H1 (cell line): ENCODE data around the gene UBE2E1.

Experiments
- BRCA1 ChIP-seq: IDR thresholded peaks from 2 replicates; pipeline ENCODE4 v1.6.1; 2012; ENCODE audit warnings: low read depth, low read length, improper control_type of control experiment
- CTCF ChIP-seq, 3 experiments: IDR thresholded peaks; 1 replicate in 2 of 3; 2 replicates in 1 of 3; pipeline versions ENCODE4 v1.5.1 to v1.6.1; 2011; ENCODE audit warnings: low read length in 3 of 3, mild to moderate bottlenecking in 3 of 3, inconsistent platforms in 2 of 3, low read depth in 1 of 3, moderate library complexity in 1 of 3; ENCODE audit not compliant: insufficient read depth in 1 of 3; ENCODE audit errors: control extremely low read depth in 1 of 3
- EGR1 ChIP-seq: IDR thresholded peaks from 2 replicates; pipeline ENCODE4 v1.6.1; 2011; ENCODE audit warnings: low read depth, low read length, borderline replicate concordance
- EP300 ChIP-seq, 2 experiments: IDR thresholded peaks; 1 replicate in 1 of 2; 2 replicates in 1 of 2; pipeline ENCODE4 v1.6.1; 2011 to 2012; ENCODE audit warnings: low read depth in 2 of 2, low read length in 2 of 2, mild to moderate bottlenecking in 2 of 2, borderline replicate concordance in 1 of 2, inconsistent platforms in 1 of 2, moderate library complexity in 1 of 2
- EZH2 ChIP-seq: fragments of 200-600 bp; sonication (generic); IDR thresholded peaks from 2 replicates; pipeline ENCODE4 v1.7.1; 2012; ENCODE audit warnings: low read depth, mild to moderate bottlenecking, moderate library complexity, low read length, inconsistent platforms; ENCODE audit not compliant: severe bottlenecking
- JUN ChIP-seq: IDR thresholded peaks from 2 replicates; pipeline ENCODE4 v1.6.1; 2011; ENCODE audit warnings: low read depth, mild to moderate bottlenecking, improper control_type of control experiment, low read length
- POLR2A ChIP-seq, 2 experiments: IDR thresholded peaks; 1 replicate in 1 of 2; 2 replicates in 1 of 2; pipeline ENCODE4 v1.6.1; 2011; ENCODE audit warnings: low read depth in 2 of 2, low read length in 2 of 2, mild to moderate bottlenecking in 2 of 2; ENCODE audit errors: control extremely low read depth in 1 of 2
- POLR2AphosphoS5 ChIP-seq: IDR thresholded peaks from 2 replicates; pipeline ENCODE4 v1.6.1; 2011; ENCODE audit warnings: low read depth, low read length
- SIN3A ChIP-seq, 2 experiments: IDR thresholded peaks in 1 of 2; conservative IDR thresholded peaks in 1 of 2; 2 replicates each; pipeline ENCODE4 v1.6.1; 2011 to 2012; ENCODE audit warnings: low read length in 2 of 2, improper control_type of control experiment in 1 of 2, low read depth in 1 of 2, mild to moderate bottlenecking in 1 of 2
- SP1 ChIP-seq: IDR thresholded peaks from 2 replicates; pipeline ENCODE4 v1.6.1; 2011; ENCODE audit warnings: low read depth, low read length
- SP4 ChIP-seq: IDR thresholded peaks from 2 replicates; pipeline ENCODE4 v1.6.1; 2012; ENCODE audit warnings: low read length, inconsistent platforms
- TAF1 ChIP-seq: IDR thresholded peaks from 2 replicates; pipeline ENCODE4 v1.6.1; 2011; ENCODE audit warnings: mild to moderate bottlenecking, low read depth, low read length
- TF ChIP-seq, protein P1 (sequence below): IDR thresholded peaks from 2 replicates; pipeline ENCODE4 v1.6.1; 2012; ENCODE audit warnings: inconsistent platforms
- TF ChIP-seq, protein P2 (sequence below): IDR thresholded peaks from 2 replicates; pipeline ENCODE4 v1.6.1; 2011; ENCODE audit warnings: low read length, improper control_type of control experiment

- TF ChIP-seq CTCF (IDR thresholded peaks at IDR 0.05; ENCODE audit: control extremely low read depth in 1 of 3, insufficient read depth in 1 of 3, low read depth in 1 of 3, low read length in 3 of 3) (no peak), EP300 (IDR thresholded peaks at IDR 0.05; ENCODE audit: borderline replicate concordance in 1 of 2, low read depth in 2 of 2, low read length in 2 of 2) (no peak), SIN3A (conservative IDR thresholded peaks at IDR 0.05 in 1 of 2, IDR thresholded peaks at IDR 0.05 in 1 of 2; ENCODE audit: low read depth in 1 of 2, low read length in 2 of 2) (no peak), JUN (no peak), EGR1 (no peak), POLR2A (IDR thresholded peaks at IDR 0.05; ENCODE audit: control extremely low read depth in 1 of 2, low read depth in 2 of 2, low read length in 2 of 2) (no peak), SP1 (no peak), EZH2 (no peak), SP4 (no peak), BRCA1 (no peak), POLR2AphosphoS5 (no peak), TAF1 (no peak)
- TF ChIP-seq, protein P1, sequence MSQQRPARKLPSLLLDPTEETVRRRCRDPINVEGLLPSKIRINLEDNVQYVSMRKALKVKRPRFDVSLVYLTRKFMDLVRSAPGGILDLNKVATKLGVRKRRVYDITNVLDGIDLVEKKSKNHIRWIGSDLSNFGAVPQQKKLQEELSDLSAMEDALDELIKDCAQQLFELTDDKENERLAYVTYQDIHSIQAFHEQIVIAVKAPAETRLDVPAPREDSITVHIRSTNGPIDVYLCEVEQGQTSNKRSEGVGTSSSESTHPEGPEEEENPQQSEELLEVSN, result no peak
- TF ChIP-seq, protein P2, sequence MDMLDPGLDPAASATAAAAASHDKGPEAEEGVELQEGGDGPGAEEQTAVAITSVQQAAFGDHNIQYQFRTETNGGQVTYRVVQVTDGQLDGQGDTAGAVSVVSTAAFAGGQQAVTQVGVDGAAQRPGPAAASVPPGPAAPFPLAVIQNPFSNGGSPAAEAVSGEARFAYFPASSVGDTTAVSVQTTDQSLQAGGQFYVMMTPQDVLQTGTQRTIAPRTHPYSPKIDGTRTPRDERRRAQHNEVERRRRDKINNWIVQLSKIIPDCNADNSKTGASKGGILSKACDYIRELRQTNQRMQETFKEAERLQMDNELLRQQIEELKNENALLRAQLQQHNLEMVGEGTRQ, result no peak
Observed at GRCh38 chr3:23809294-23809693, 3.5 kb downstream of the UBE2E1 start.
